PC-9 (cell line): Measurements from ENCODE around the gene RDH14.

Source experiments
- EZH2 ChIP-seq: fragments of 200-600 bp; sonication (generic); IDR thresholded peaks from 2 replicates; pipeline ENCODE4 v1.8.0; 2017; ENCODE audit warnings: antibody characterized with exemption, low read depth
- TF ChIP-seq, protein P1 (sequence below): fragments of 200-600 bp; sonication (generic); conservative IDR thresholded peaks from 2 replicates; pipeline ENCODE4 v1.6.1; 2017; ENCODE audit warnings: mixed run types, antibody characterized with exemption, mild to moderate bottlenecking, moderate library complexity

DNA sequence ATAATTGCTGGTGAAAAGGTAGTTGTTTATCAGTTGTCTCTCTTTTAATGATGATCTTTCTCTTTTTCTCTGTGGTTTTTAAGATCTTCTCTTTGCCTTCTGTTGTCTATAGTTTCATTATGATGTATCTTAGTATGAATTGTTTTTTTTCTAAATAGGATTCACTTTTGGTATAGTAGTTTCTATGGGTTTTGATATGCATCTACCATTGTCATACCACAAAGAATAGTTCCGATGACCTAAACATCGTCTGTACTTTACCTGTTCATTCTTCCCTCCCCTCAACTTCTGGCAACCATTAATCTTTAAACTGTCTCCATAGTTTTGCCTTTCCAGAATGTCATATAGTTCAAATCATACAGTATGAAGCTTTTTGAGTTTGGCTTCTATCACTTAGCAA is 19.6 kb downstream of the RDH14 start:
- TF ChIP-seq, protein P1, sequence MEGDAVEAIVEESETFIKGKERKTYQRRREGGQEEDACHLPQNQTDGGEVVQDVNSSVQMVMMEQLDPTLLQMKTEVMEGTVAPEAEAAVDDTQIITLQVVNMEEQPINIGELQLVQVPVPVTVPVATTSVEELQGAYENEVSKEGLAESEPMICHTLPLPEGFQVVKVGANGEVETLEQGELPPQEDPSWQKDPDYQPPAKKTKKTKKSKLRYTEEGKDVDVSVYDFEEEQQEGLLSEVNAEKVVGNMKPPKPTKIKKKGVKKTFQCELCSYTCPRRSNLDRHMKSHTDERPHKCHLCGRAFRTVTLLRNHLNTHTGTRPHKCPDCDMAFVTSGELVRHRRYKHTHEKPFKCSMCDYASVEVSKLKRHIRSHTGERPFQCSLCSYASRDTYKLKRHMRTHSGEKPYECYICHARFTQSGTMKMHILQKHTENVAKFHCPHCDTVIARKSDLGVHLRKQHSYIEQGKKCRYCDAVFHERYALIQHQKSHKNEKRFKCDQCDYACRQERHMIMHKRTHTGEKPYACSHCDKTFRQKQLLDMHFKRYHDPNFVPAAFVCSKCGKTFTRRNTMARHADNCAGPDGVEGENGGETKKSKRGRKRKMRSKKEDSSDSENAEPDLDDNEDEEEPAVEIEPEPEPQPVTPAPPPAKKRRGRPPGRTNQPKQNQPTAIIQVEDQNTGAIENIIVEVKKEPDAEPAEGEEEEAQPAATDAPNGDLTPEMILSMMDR, result no peak
- no peak for TF ChIP-seq EZH2
